ENCODE measurements around the gene TLCD3B. TPM values are rescaled to one million over a fixed set of nuclear protein-coding genes. Genes with fewer than 3 reads are reported as not detected.

TLCD3B gene
- polyA plus RNA-seq, 1 experiment: not detected

DNA sequence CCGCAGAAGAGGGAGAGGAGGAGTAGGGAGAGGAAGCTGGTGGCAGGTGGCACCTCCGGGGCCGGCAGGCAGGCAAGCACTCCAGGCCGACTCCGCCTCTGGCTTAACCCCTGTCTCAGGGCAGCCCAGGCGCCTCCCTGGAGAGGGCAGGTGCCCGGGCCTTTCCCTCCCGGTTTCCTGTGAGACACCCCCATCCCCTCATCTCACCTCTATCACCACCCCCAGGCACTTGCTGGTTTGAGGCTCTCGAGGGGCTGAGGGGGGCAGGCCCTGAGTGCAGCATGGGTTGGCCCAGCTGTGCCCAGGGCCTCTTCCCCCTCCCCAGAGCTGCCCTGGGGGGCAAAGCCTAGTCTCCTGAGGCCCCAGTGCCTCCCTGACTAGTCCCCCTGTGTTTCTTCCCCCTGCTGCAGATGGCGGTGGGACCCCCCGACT is 26.2 kb downstream of the TLCD3B start:
- ChIA-PET CTCF (interaction anchor here (0.5 to 0.6 kb wide), 2 partner anchors 172 to 337 kb away, joined by 3 to 12 read pairs; no protein-coding TSS in a partner anchor), POLR2A (interaction anchor here (1.5 kb wide), 1 partner anchor 9 kb away, joined by 3 read pairs; the partner anchor contains the start of gene INO80E)
- no peak for DNase-seq (ENCODE audit: low read depth, low spot score)
- H3K27me3 ChIP-seq (ENCODE audit: control insufficient read depth, insufficient read depth, low read length): peaks cover 8% of the 10 kb centered on the region
- H3K27ac ChIP-seq (ENCODE audit: low read depth, low read length): no peak overlapping the region
- TF ChIP-seq, protein P1, sequence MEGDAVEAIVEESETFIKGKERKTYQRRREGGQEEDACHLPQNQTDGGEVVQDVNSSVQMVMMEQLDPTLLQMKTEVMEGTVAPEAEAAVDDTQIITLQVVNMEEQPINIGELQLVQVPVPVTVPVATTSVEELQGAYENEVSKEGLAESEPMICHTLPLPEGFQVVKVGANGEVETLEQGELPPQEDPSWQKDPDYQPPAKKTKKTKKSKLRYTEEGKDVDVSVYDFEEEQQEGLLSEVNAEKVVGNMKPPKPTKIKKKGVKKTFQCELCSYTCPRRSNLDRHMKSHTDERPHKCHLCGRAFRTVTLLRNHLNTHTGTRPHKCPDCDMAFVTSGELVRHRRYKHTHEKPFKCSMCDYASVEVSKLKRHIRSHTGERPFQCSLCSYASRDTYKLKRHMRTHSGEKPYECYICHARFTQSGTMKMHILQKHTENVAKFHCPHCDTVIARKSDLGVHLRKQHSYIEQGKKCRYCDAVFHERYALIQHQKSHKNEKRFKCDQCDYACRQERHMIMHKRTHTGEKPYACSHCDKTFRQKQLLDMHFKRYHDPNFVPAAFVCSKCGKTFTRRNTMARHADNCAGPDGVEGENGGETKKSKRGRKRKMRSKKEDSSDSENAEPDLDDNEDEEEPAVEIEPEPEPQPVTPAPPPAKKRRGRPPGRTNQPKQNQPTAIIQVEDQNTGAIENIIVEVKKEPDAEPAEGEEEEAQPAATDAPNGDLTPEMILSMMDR (IDR thresholded peaks at IDR 0.05; ENCODE audit: low read depth, low read length): no peak
- H3K9me3 ChIP-seq (ENCODE audit: control insufficient read depth, insufficient read depth, low read length): no peaks in the 10 kb centered on the region; the same call in 1 of the 2 replicates
- H3K4me3 ChIP-seq (ENCODE audit: low read depth, low read length): no peak overlapping the region

DNA sequence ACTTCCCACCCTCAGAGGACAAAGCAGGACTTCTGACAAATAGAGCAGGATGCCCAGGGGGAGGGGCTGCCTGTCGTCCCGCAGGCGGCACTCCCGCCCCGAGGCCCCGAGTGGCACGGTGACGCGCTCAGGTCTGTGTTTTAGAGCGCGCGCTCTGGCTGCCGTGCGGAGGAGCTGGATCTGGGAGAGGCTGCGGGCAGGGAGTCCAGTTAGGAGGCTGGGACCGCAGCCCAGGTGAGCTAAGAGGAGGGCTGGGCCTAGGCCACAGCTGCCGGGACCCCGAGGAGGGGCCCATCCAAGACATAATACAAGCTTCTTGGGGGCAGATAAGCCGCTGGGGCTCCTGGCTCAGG is 26.7 kb downstream of the TLCD3B start:
- TF ChIP-seq, protein P1 (IDR thresholded peaks at IDR 0.05; ENCODE audit: low read depth, low read length): no peak
- DNase-seq (ENCODE audit: low read depth, low spot score): no peak
- H3K27ac ChIP-seq (ENCODE audit: low read depth, low read length): no peak overlapping the region
- H3K27me3 ChIP-seq (ENCODE audit: control insufficient read depth, insufficient read depth, low read length): peaks cover 6% of the 10 kb centered on the region
- no peaks in the 10 kb centered on the region; the same call in 1 of the 2 replicates for H3K9me3 ChIP-seq (ENCODE audit: control insufficient read depth, insufficient read depth, low read length)
- POLR2A ChIA-PET: interaction anchor here (1.5 kb wide), 1 partner anchor 8 kb away, joined by 3 read pairs; the partner anchor contains the start of gene INO80E
- H3K4me3 ChIP-seq (ENCODE audit: low read depth, low read length): no peak overlapping the region
- CTCF ChIA-PET: interaction anchor here (0.6 kb wide), 1 partner anchor 15 kb away, joined by 9 read pairs; no protein-coding TSS in a partner anchor

DNA sequence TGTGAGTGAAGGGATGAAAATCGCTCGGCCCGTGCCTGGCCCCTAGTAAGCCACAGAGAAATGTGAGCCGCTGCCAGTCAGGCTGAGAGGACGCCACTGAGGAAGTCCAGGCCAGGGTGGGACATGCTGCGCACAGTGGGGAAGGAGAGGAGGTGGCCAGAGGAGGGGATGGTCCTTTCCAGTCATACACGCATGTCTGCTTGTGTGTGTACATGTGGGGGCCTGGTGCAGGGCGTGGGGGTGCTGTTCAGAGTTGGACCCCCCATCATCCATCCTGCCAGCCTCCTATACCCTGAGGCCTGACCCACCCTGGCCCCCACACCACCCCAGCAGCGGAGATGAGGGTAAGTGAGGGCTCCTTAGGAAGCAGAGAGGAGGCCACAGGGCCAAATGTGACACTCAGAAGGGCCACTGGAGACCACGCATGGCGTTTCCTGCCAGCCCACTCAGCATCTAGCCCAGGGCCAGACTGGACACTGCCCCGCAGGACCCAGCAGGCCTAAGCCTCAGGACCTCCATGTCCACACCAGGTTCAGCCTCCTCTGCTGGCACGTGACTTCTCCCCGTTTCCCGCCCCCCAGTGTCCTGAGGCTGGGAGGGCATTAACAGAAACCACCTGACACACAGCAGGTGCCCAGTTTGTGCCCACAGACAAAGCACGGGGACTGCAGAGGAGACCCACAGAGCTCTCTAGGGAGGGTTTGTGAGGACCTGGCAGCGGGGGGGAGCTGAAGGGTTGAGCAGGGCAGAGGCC is 27.2 kb downstream of the TLCD3B start:
- H3K27ac ChIP-seq (ENCODE audit: low read depth, low read length): no peak overlapping the region
- ChIA-PET POLR2A (interaction anchor here (1.5 kb wide), 1 partner anchor 8 kb away, joined by 3 read pairs; the partner anchor contains the start of gene INO80E), CTCF (interaction anchor here (0.6 kb wide), 1 partner anchor 15 kb away, joined by 9 read pairs; no protein-coding TSS in a partner anchor)
- no peaks in the 10 kb centered on the region for H3K9me3 ChIP-seq (ENCODE audit: control insufficient read depth, insufficient read depth, low read length)
- DNase-seq (ENCODE audit: low read depth, low spot score): no peak
- H3K27me3 ChIP-seq (ENCODE audit: control insufficient read depth, insufficient read depth, low read length): peaks cover under 1% of the 10 kb centered on the region
- no peak overlapping the region for H3K4me3 ChIP-seq (ENCODE audit: low read depth, low read length)
- TF ChIP-seq, protein P1 (IDR thresholded peaks at IDR 0.05; ENCODE audit: low read depth, low read length): no peak

DNA sequence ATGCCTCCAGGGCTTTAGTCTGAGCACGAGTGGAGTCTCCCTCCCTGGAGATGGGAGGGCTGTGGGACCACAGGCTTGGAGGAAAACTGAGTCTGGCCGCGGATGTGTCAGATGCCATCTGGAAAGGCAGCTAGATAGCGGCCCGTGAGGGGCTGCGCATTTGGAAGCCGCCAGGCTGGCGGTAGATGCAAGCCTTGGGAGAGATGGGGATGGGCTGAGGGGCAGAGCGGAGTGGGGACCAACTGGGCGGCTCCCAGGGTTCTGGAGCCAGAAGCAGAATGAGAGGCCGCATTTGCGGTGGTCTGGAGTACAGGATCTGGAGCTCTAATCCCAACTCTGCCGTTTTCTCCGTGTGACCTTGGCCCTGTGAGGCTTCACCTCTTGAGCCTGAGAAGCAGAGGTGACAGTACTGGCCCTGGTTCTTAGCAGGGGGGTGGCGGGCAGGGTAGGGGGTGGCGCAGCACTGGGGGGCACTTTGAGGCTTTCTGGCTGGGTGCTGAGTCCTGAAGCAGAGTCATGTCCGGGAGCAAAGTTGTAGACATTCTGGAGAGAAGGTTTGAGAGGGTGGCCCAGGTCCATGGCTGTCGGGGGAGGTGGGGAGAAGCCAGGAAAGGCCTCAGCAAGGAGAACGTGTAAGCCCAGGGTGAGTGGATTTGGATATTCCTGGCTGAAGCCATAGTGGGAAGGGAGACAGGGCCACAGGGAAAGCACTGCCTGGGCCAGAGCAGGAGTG is 28.3 kb downstream of the TLCD3B start:
- H3K27me3 ChIP-seq (ENCODE audit: control insufficient read depth, insufficient read depth, low read length): no peaks in the 10 kb centered on the region
- POLR2A ChIA-PET: interaction anchor here (0.7 kb wide), 1 partner anchor 116 kb away, joined by 3 read pairs; no protein-coding TSS in a partner anchor
- H3K27ac ChIP-seq (ENCODE audit: low read depth, low read length): no peak overlapping the region
- TF ChIP-seq, protein P1 (IDR thresholded peaks at IDR 0.05; ENCODE audit: low read depth, low read length): no peak
- DNase-seq (ENCODE audit: low read depth, low spot score): no peak
- H3K4me3 ChIP-seq (ENCODE audit: low read depth, low read length): no peak overlapping the region
- CTCF ChIA-PET: interaction anchor here (0.6 kb wide), 1 partner anchor 429 kb away, joined by 5 read pairs; no protein-coding TSS in a partner anchor
- H3K9me3 ChIP-seq (ENCODE audit: control insufficient read depth, insufficient read depth, low read length): no peaks in the 10 kb centered on the region
